Uterus (tissue), 2 donors: Measurements from ENCODE around the gene NBEA.

ENCODE experiments used
- CTCF ChIP-seq, 4 experiments: fragments of 200-600 bp in 2 of 4; fragments of 450-650 bp in 2 of 4; sonication (generic) in 2 of 4; IDR thresholded peaks; one replicate each; pipeline ENCODE4 v1.5.1; 2016 to 2019; ENCODE audit warnings: antibody characterized with exemption in 4 of 4, mild to moderate bottlenecking in 2 of 4, moderate library complexity in 1 of 4
- POLR2A ChIP-seq, 2 donors: fragments of 450-650 bp; IDR thresholded peaks; one replicate each; pipeline ENCODE4 v1.6.1; 2016; ENCODE audit warnings: antibody characterized with exemption in 2 of 2, mild to moderate bottlenecking in 1 of 2, moderate library complexity in 1 of 2

- TF ChIP-seq CTCF (IDR thresholded peaks at IDR 0.05), result no peak
- no peak for TF ChIP-seq POLR2A (IDR thresholded peaks at IDR 0.05)
Measured at GRCh38 chr13:35595181-35595580, 653.1 kb downstream of the NBEA start.
